ENCODE measurements around the gene FHIT. TPM values are rescaled to one million over a fixed set of nuclear protein-coding genes. Genes with fewer than 3 reads are reported as not detected.
"Not testable (repeated sequence)": the region's sequence is repeated elsewhere in the genome, so short reads cannot be mapped to it uniquely, and the experiment has no call there.

The FHIT gene
- total RNA-seq, 1 experiment from 2014 or later = 2.1 TPM

DNA sequence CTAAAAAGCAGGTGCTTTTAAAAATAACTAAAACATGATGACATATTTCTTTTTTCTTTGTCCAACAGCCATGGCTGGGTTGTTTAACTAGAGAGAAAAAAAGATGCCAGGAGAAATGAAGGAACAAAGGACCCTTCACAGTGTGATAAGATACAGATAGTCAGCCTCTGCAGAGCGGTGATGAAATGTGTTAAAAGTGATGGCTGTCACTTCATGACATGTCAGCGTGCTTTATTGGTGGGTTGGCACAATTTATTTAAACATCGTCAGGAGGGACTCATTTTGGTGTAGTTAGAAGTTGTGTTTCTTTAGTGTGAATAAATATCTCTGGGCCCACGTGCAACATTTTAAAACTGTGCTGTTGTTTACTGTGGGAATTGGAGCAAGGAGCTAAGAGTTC is 1314.1 kb downstream of the FHIT start:
- no peak for DNase-seq (ENCODE audit: extremely low read depth, low read depth)

DNA sequence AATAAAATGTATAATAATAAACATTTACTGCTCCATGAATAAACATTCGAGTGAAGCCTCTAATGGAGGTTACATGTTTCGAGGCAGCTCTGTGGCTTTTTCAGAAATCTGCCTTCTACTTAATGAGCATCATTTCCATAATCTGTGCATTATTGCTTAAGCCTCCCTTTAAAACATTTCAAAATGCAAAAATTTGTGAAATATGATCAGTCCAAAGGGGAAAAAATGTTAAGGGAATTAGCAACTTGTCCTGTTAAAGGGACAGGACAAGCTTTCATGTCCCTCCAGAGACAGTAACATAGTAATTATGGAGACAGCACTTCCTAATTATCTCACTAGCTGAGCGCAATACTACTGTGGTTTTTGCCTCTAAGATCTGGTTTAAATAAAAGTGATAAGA is 1314.8 kb downstream of the FHIT start:
- no peak for DNase-seq (ENCODE audit: extremely low read depth, low read depth)

DNA sequence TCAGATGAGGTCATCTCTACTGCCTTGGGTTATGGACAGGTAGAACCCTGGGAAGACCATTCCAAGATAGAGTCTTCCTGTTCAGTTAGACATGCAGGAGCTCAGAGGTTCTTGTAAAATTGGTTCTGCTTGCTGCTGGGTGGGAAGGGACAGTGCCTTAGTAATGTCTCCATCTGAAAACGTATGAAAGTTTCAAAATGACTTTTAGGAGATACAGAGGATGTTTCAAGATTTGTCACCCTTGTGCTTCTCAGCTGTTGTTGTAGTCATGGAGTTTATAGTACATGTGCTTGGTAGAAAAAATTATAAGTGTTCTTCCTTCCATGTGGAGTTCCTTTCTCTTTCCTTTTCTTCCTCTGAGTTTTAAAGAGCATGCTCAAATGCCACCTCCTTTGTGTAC is 1316.2 kb downstream of the FHIT start:
- no peak for DNase-seq (ENCODE audit: extremely low read depth, low read depth)

DNA sequence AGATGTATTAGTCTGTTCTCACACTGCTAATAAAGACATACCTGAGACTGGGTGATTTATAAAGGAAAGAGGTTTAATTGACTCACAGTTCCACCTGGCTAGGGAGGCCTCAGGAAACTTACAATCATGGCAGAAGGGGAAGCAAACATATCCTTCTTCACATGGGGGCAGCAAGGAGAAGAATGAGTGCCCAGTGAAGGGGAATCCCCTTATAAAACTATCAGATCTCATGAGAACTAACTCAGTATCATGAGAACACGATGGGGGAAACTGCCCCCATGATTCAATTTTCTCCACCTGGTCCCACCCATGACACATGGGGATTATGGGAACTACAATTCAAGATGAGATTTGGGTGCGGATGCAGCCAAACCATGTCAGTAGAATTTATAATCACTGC is 1316.7 kb downstream of the FHIT start:
- not testable (repeated sequence) for DNase-seq (ENCODE audit: extremely low read depth, low read depth)

DNA sequence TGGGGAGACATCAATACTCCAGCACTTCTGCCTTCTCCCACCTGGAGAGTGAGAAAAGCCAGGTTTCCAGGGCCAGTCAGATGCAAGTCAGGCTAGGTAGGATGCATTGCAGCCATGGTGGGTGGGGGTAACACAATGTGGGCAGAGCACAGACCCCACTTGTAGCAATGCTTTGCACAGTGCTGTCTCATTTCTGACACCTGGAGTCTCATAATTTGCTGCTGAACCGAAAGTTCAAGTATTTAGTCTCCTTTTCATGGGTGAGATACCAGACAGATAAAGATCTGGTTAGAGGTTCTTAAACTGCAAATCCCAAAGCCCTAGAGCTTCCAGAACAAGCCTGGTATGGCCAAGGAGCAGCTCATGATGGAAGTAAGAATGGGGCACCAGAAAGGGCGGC is 1321.1 kb downstream of the FHIT start:
- no peak for DNase-seq (ENCODE audit: extremely low read depth, low read depth)

DNA sequence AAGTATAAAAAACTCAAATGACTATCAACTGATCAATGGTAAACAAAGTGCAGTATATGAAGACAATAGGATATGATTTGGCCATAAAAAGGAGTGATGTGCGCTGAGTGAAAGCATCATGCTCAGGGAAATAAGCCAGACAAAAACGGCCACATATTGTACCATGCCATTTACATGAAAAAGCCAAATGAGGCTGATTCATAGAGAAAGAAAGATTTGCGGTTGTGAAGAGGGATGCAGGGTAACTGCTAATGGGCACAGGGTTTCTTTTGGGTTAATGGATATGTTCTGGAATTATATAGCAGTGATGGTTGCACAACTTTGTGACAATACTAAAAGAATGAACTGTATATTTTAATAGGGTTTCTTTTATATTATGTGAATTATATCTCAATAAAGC is 1324.2 kb downstream of the FHIT start:
- DNase-seq (ENCODE audit: extremely low read depth, low read depth) = no peak

DNA sequence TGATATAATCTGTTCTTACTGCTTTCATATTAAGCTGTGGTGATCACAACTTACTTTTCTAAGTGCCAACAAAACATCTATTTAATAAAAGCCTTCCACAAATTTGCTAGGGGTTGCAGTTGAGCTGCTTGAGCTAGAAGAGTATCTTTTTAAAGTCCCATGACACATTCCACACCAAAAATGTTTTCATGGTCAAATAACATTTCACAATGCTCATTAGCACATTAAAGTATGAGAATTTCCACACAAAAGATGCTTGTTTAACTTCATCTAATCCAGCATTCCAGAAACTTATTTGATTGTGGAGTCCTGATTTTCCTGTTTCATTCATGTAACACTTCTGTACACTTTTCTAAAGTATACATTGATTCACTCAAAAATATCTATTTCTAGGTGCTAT is 1325.3 kb downstream of the FHIT start:
- no peak for DNase-seq (ENCODE audit: extremely low read depth, low read depth)

DNA sequence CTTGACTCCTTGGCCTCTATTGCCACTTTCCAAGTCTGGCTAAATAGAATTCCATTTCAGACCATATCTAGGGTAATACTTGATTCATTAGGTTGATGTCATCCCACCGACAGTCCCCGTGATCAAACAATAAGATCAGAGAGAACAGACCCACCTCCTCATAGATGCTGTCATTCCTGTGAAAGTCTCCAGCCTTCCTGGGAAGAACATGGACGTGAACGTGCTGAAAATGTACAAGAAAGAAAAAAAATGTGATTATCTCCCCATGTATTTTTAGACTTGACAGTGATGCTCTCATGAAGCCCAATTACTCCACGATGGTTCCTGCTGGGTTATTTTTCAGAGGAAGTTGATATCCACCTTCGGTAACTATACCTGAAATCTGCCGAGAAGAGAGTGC is 1329.1 kb downstream of the FHIT start:
- DNase-seq (ENCODE audit: extremely low read depth, low read depth) = no peak

DNA sequence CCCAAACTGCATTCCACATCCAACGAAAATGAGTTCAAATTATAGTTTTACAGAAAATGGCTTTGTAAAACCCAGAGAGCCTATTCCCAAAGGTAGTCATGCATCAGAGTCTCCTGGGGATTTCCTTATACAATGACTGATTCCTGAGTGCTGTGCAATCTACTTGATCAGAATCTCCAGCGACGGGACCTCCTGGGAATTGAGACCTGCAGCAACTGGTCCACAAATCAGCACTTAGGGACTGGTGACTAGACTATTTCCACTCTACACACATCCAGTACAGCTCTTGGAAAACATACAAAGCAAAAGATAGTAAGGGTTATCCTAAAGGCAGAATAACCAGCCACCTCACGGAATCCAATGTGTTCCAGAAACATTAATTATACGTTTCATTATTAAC is 1330.4 kb downstream of the FHIT start:
- no peak for DNase-seq (ENCODE audit: extremely low read depth, low read depth)

DNA sequence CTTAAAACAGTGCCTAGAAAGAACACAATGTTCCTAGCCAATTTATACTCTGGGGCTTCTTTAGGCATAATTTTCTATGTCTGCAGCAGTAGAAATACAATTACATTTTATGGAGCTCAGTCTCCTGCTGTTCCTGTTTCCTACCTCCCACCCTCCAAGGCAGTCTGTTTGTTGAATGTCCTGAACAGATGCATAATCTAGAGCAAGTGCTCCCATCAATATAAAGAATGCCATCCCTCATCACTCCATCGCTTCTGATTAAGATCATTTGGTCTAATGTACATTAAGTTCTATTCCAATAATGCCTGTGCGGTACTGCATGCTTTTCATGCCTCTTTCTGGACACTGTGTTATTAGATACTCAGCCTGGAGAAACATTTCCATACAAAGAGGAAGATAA is 1331.7 kb downstream of the FHIT start:
- no peak for DNase-seq (ENCODE audit: extremely low read depth, low read depth)

DNA sequence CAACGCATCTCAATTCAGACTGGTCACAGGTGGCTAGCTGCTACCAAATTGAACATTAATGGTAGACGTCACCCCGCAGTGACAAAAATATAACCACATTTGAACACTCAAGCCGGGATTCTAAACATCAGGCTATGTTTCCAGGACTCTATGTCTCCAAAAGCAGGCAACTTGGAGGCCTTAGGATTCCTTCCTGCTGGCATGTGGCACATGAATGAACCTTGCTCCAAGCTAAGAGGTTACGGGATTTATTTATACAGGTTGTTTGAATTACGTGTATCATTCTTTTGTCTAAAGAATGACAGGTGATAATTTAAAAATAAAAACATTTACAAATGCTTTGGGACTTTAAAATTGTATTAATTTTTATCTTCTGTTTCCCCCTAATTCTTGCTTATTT is 1337.0 kb downstream of the FHIT start:
- no peak for DNase-seq (ENCODE audit: extremely low read depth, low read depth)

DNA sequence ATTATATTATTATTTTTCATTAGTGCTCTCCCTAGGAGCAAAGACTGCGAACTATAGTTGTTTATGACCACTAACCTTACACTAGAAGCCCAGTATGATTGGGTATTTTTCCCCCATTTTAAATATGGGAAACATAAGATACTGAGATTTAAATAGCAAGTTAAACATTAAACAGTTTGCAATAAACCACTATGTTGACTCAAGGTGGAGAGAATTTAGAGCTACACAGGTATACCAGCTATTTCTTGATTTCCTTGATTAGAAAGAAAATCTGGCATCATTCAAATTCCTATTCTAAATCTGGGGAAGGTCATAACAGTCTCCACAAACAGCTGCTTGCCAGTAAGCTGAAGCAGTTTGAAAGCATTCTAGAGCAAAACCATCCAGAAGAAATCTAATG is 1337.6 kb downstream of the FHIT start:
- no peak for DNase-seq (ENCODE audit: extremely low read depth, low read depth)

DNA sequence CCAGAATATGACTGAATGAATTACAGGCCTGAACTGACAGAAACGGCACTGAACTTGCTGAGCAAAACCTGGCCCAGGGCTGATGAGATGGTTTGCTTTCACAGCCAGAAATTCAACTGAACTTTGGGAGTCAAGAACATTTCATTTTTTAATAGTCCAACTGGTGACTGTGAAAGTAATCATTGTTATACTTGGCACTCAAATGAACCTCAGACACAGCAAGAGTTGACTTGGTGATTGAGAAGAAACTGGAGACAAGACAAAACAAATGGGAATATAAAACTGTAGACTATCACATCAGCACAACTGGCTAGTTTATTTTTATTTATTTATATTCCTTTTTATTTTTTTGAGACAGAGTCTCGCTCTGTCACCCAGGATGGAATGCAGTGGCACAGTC is 1342.6 kb downstream of the FHIT start:
- no peak for DNase-seq (ENCODE audit: extremely low read depth, low read depth)

DNA sequence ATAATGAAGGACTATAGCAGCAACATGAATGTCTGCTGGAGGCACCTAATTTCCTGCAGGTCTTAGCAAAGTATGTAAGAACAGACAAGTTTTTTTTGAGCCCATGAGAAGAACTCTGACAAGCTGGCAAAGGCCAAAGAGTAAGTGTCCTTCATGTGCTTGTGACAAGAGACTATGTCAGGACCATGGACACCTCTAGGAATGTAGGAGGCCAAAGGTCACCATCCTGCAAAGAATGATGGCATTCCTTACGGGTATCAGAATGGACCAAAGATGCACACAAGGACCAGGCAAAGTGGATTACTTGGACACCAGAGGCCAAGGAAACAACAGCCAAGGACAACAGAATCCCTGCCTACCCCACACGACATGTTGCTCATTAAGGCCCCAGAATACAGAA is 1343.0 kb downstream of the FHIT start:
- DNase-seq (ENCODE audit: extremely low read depth, low read depth) = no peak

DNA sequence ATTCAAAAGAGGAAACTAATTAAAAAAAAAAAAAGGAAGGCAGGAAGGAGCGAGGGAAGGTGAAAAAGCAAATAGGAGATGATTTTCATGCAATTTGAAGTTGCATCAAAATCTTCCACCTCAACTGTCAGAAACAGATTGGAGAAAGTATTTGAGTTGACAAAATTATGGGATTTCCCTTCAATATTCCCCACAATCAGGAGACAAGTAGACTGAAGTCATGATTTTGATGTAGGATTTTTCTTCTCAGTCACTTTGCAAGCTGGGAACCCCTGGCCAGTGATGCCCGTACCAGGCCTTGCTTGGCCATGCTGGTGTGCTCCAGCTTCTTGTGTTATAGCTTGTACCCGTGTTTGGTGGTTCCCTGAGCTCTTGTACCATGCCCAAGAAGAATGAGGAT is 1347.0 kb downstream of the FHIT start:
- DNase-seq (ENCODE audit: extremely low read depth, low read depth) = no peak

DNA sequence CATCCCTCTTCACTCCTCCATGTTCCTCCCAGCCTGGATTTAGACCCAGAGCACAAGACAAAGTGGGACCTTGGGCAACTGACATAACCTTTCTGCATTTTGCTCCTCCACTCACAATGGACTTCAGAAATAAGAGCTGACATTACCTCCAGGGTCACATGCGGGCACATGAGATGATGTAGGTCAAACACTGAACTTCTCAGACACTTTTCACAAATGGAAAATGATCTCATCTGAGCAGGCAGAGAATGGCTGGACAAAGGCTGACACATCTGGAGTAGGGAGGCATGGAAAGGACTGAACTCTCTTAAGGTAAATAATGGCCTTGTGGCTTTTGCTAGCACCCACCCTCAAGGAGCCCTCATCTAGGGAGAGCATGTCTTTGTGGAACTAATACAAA is 1352.2 kb downstream of the FHIT start:
- DNase-seq (ENCODE audit: extremely low read depth, low read depth) = no peak

DNA sequence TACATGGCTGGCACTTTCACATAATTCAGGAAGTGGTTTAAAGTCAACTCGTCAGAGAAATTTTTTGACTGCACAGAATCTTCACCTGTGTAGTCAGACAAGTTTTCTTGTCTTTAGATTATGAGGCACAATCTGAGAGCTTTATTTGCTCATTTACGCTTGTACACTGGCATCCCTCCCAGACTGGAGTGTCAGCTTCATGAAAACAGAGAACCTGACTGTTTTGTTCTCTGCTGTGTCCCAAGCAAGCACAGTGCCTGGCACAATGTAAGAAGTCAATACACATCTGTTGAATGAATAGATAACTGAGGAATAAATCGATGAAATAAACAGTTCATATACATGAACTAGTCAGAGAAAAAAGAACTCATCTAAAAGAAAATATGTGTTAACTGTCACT is 1355.3 kb downstream of the FHIT start:
- DNase-seq (ENCODE audit: extremely low read depth, low read depth) = no peak

DNA sequence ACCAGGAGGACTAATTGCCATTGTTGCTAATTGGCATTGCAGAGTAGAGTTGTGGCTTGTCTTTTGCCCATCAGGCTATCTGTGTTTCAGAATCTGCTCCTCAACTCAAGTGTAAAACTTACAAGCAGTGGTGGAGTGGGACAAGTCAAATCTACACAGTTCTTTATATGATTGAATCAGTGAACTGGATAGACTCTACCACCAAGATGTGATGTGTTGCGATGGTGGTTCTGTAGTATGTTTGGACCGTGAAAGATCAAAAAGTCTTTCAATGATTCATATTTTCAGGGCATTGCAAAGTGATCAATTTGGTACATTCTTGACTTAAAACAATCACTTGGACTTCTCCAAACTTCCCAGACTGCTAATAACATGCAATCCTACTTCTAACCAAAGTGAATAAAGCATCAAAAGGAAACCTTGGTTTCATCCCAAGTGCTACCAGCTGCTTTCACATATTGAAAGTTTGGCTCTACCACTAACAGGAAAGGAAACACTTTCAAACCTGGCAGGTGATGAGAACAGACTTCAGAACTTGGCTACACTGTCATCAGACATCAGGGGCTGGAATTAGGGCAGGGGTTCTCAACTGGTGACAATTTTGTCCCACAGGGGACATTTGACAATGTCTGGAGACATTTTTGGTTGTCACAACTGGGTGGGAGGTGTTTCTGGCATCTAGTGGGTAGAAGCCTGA is 1356.7 kb downstream of the FHIT start:
- no peak for DNase-seq (ENCODE audit: extremely low read depth, low read depth)

DNA sequence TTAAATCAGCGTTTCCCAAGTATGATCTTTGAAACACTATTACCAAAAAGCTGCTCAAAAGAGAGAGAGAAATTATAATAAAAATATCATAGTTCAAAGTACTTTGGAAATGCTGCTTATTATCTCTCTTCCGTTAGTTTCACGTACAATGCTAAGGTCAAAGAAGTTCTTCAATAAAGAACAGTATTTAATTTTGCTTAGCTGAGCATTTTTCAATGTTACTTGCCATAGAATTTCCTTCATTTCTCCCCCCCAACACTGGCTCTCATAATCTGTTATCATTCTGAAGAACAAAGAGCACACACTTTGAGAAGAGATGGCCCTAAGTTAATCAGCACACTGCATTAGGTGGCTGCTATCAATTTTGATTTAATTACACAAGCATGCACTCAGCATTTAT is 1360.6 kb downstream of the FHIT start:
- no peak for DNase-seq (ENCODE audit: extremely low read depth, low read depth)

DNA sequence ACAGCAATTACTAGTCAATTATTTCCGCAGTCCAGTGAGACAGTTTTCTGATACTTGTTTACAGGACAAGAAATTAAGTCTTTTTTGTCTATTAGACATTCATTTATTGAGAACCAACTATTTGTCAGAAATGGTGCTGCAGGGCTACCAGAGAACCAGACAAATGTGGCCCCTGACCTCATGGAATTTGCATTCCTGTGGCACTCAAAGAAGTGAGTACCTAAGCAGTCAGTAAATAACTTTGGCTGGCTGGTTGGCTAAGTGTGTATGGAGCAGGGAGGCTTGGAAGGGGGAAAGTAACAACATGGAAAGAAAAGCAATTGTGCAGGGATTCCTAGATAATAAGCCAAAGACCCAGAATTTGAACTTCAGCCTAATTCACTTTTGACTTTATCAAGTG is 1364.5 kb downstream of the FHIT start:
- DNase-seq (ENCODE audit: extremely low read depth, low read depth) = no peak

DNA sequence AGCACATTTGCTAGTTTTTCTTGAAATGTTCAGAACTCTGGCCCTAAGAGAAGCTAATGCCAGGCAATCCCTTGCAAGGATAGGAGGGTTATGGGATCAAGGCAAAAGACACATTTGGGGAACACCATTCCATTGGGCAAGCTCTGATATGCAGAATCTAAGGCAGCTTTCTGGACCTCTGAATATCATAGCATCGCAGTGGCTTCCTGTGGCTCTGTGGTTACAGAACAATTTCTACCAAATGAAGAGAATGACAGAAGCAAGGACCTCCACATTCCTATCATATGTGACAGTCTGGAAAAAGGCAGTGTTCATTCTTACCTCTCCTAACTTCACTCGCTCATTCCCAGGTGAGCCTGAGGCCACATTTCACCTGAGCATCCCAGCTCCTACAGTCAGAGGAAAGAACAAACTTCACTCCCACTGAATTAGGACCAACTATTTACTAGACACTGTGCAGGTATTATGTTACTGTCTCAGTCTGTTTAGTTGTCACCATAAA is 1365.3 kb downstream of the FHIT start:
- no peak for DNase-seq (ENCODE audit: extremely low read depth, low read depth)

DNA sequence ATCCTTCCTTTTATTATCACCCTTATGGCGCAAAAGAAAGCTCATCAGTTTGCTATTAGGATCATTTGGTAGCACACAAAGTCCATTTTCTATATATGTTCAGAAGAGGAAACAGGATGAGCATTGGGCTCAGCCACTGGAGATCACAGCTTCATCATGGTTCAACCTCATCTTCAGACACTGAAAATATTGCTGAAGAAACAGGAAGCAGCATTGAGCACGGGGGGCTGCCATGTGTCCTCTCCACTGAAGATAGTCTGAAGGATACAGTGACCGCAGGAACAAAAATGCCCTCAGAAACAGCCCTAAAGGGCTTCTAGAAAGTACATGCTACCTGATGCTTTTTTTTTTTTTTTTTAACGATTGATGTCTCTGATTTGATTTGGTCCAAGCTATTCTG is 1366.2 kb downstream of the FHIT start:
- DNase-seq (ENCODE audit: extremely low read depth, low read depth) = no peak

DNA sequence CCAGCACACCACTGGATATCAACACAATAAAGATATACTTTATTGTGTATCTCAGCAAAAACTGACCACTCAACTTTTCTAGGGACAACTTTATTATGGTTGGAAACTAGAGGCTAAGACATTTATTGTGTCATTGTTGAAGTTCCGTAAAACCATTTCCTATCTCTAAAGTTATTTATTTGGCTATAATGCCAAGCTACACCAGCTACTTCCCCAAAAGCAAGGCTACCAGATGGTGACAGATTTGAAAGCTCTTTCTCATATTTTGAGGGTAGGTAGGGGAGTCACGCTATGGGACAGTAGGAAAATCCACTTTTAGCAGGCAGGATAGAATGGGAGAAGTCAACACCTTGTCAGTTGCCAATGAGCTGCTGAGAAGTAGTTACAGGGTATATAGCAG is 1366.8 kb downstream of the FHIT start:
- no peak for DNase-seq (ENCODE audit: extremely low read depth, low read depth)

Measured in NCI-H460 (cell line).